GM23338 (cell line): Measurements from ENCODE around the gene SAMD11. TPM values are rescaled to one million over a fixed set of nuclear protein-coding genes. Genes with fewer than 3 reads are reported as not detected.

Experiments used
- ATAC-seq: fragments of 200-7000 bp; cut with Tn5 transposase; 3 replicates; pipeline ENCODE4 v1.9.1; 2020
- DNase-seq: peaks from one replicate; pipeline ENCODE4 v3.0.0-alpha.2; 2015; ENCODE audit warnings: low spot score
- H2AFZ ChIP-seq: fragments of 200-600 bp; sonication (generic); 2 replicates; pipeline ENCODE4 v1.8.0; 2016; ENCODE audit warnings: antibody characterized with exemption, mild to moderate bottlenecking, moderate library complexity
- H3F3A ChIP-seq: fragments of 200-600 bp; sonication (generic); replicated peaks from 2 replicates; pipeline ENCODE4 v1.8.0; 2017; ENCODE audit warnings: antibody characterized with exemption, mixed run types, low read depth
- H3K27ac ChIP-seq: fragments of 200-600 bp; sonication (generic); 2 replicates; pipeline ENCODE4 v1.6.1; 2016; ENCODE audit warnings: low read depth
- H3K27me3 ChIP-seq: fragments of 200-600 bp; sonication (generic); 2 replicates; pipeline ENCODE4 v1.8.0; 2016; ENCODE audit warnings: mild to moderate bottlenecking, mixed run types, moderate library complexity; ENCODE audit not compliant: insufficient read depth
- H3K36me3 ChIP-seq: fragments of 200-600 bp; sonication (generic); 2 replicates; pipeline ENCODE4 v1.8.0; 2016; ENCODE audit warnings: mild to moderate bottlenecking; ENCODE audit not compliant: insufficient read depth
- H3K4me1 ChIP-seq: fragments of 200-600 bp; sonication (generic); 2 replicates; pipeline ENCODE4 v1.8.0; 2016; ENCODE audit warnings: mild to moderate bottlenecking, moderate library complexity; ENCODE audit not compliant: insufficient read depth
- H3K4me2 ChIP-seq: fragments of 200-600 bp; sonication (generic); 2 replicates; pipeline ENCODE4 v1.7.1; 2017; ENCODE audit warnings: mixed run types
- H3K4me3 ChIP-seq: fragments of 200-600 bp; sonication (generic); 2 replicates; pipeline ENCODE4 v1.6.1; 2016; ENCODE audit warnings: mixed run types
- H3K79me2 ChIP-seq: fragments of 200-600 bp; sonication (generic); replicated peaks from 2 replicates; pipeline ENCODE4 v1.8.0; 2017; ENCODE audit warnings: mild to moderate bottlenecking; ENCODE audit not compliant: insufficient read depth
- H3K9me2 ChIP-seq: fragments of 200-600 bp; sonication (generic); 2 replicates; pipeline ENCODE4 v1.8.0; 2017; ENCODE audit not compliant: insufficient read depth
- H4K20me1 ChIP-seq: fragments of 200-600 bp; sonication (generic); replicated peaks from 2 replicates; pipeline ENCODE4 v1.8.0; 2017; ENCODE audit warnings: mild to moderate bottlenecking; ENCODE audit not compliant: insufficient read depth
- H3K27ac Mint-ChIP-seq: 2 replicates; pipeline ENCODE4 v1.8.0; 2020; ENCODE audit warnings: inconsistent platforms, mild to moderate bottlenecking, moderate library complexity, mixed read lengths
- H3K27me3 Mint-ChIP-seq: 3 replicates; pipeline ENCODE4 v1.8.0; 2022; ENCODE audit warnings: low read depth, mild to moderate bottlenecking, moderate library complexity, mixed read lengths, inconsistent platforms; ENCODE audit not compliant: insufficient read depth, poor library complexity
- H3K36me3 Mint-ChIP-seq: 3 replicates; pipeline ENCODE4 v1.8.0; 2021; ENCODE audit warnings: low read depth, mild to moderate bottlenecking, inconsistent platforms, moderate library complexity, mixed read lengths
- H3K4me1 Mint-ChIP-seq: 3 replicates; pipeline ENCODE4 v1.8.0; 2020; ENCODE audit warnings: mild to moderate bottlenecking, inconsistent platforms, mixed read lengths
- H3K4me3 Mint-ChIP-seq: 3 replicates; pipeline ENCODE4 v1.8.0; 2021; ENCODE audit warnings: moderate library complexity, mild to moderate bottlenecking, inconsistent platforms, mixed read lengths
- H3K9me3 Mint-ChIP-seq: 3 replicates; pipeline ENCODE4 v1.8.0; 2020; ENCODE audit warnings: moderate library complexity, mild to moderate bottlenecking, inconsistent platforms, mixed read lengths
- EZH2 ChIP-seq: fragments of 200-600 bp; sonication (generic); IDR thresholded peaks from one replicate; pipeline ENCODE4 v1.8.0; 2017; ENCODE audit warnings: antibody characterized with exemption, mild to moderate bottlenecking, low read depth; ENCODE audit not compliant: unreplicated experiment
- JUNB ChIP-seq: IDR thresholded peaks from one replicate; pipeline ENCODE4 v1.6.1; 2016; ENCODE audit warnings: antibody characterized with exemption; ENCODE audit not compliant: unreplicated experiment
- NANOG ChIP-seq: IDR thresholded peaks from 2 replicates; pipeline ENCODE4 v1.6.1; 2016; ENCODE audit warnings: antibody characterized with exemption, borderline replicate concordance
- POLR2AphosphoS5 ChIP-seq: IDR thresholded peaks from 2 replicates; pipeline ENCODE4 v1.6.1; 2016; ENCODE audit warnings: antibody characterized with exemption, low read depth
- STAT1 ChIP-seq: IDR thresholded peaks from one replicate; pipeline ENCODE4 v1.6.1; 2016; ENCODE audit warnings: antibody characterized with exemption; ENCODE audit not compliant: unreplicated experiment
- polyA plus RNA-seq: library from polyadenylated mRNA; unstranded; fragments of >200 nt; fragmentation: Nextera tagmentation; extraction: Ambion mirVana; gene quantifications from 2 replicates; pipeline ENCODE4 v1.2.1, GENCODE V29; 2016
- total RNA-seq: library from RNA; depleted of rRNA; stranded (reverse); fragments of >200 nt; shearing (Covaris generic); gene quantifications from 2 replicates; pipeline ENCODE4 v1.2.3, GENCODE V29; 2014
- TF ChIP-seq, protein P1 (sequence below), 2 experiments: fragments of 200-600 bp in 1 of 2; sonication (generic) in 1 of 2; conservative IDR thresholded peaks; 2 replicates each; pipeline versions ENCODE4 v1.5.1 to v1.6.1; 2016 to 2017; ENCODE audit warnings: antibody characterized with exemption in 2 of 2, low read depth in 2 of 2, mild to moderate bottlenecking in 2 of 2, moderate library complexity in 1 of 2
- TF ChIP-seq, protein P2 (sequence below): IDR thresholded peaks from one replicate; pipeline ENCODE4 v1.6.1; 2018; ENCODE audit warnings: antibody characterized with exemption; ENCODE audit not compliant: unreplicated experiment

Gene SAMD11
- total and polyA plus RNA-seq, 2 experiments from 2014 or later, result 0.14 to 0.40 TPM

DNA sequence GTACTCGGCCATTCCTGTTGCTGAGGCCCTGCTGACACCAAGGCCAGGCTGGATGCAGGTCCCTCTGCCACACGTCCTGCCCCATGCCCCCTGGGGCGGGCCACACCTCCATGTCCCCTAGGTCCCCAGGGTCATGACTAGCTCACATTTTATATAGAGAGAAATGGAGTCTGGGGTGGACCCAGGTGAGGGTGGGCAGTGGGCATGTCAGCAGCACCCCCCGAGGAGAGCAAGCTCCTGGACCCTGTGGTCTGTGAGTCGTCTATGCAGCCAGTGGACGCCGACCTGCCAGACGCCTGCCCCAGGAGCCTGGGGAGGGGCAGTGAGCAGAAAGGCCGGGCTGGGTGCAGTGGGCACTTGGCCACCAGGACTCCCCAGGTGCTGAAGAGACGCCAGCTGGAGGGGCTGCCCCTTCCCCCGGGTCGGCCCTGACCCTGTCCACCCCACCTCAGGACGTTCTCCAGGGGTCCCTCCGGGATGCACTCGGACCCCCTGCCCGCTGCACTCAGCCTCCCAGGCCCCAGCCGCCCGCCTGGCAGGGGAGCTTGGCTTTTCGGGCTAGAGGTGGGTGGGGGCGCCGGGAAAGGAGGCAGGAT lies 15.9 kb downstream of the SAMD11 start:
- no peaks in the 10 kb centered on the region for H3K36me3 Mint-ChIP-seq
- ATAC-seq (no peak), DNase-seq (no peak)
- peaks cover 16% of the 10 kb centered on the region for H3K4me1 Mint-ChIP-seq
- H3K4me3 ChIP-seq, result peak overlapping the region; percentile 55; the same call in 1 of the 2 replicates
- H3K9me3 Mint-ChIP-seq, result no peaks in the 10 kb centered on the region; the same call in 2 of the 3 replicates
- no peaks in the 10 kb centered on the region for H3F3A ChIP-seq
- H4K20me1 ChIP-seq, result no peaks in the 10 kb centered on the region; the same call in 1 of the 2 replicates
- no peak for TF ChIP-seq STAT1
- TF ChIP-seq, protein P1, sequence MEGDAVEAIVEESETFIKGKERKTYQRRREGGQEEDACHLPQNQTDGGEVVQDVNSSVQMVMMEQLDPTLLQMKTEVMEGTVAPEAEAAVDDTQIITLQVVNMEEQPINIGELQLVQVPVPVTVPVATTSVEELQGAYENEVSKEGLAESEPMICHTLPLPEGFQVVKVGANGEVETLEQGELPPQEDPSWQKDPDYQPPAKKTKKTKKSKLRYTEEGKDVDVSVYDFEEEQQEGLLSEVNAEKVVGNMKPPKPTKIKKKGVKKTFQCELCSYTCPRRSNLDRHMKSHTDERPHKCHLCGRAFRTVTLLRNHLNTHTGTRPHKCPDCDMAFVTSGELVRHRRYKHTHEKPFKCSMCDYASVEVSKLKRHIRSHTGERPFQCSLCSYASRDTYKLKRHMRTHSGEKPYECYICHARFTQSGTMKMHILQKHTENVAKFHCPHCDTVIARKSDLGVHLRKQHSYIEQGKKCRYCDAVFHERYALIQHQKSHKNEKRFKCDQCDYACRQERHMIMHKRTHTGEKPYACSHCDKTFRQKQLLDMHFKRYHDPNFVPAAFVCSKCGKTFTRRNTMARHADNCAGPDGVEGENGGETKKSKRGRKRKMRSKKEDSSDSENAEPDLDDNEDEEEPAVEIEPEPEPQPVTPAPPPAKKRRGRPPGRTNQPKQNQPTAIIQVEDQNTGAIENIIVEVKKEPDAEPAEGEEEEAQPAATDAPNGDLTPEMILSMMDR (conservative IDR thresholded peaks at IDR 0.05; ENCODE audit: low read depth in 2 of 2), result no peak
- TF ChIP-seq EZH2, result no peak
- TF ChIP-seq, protein P2, sequence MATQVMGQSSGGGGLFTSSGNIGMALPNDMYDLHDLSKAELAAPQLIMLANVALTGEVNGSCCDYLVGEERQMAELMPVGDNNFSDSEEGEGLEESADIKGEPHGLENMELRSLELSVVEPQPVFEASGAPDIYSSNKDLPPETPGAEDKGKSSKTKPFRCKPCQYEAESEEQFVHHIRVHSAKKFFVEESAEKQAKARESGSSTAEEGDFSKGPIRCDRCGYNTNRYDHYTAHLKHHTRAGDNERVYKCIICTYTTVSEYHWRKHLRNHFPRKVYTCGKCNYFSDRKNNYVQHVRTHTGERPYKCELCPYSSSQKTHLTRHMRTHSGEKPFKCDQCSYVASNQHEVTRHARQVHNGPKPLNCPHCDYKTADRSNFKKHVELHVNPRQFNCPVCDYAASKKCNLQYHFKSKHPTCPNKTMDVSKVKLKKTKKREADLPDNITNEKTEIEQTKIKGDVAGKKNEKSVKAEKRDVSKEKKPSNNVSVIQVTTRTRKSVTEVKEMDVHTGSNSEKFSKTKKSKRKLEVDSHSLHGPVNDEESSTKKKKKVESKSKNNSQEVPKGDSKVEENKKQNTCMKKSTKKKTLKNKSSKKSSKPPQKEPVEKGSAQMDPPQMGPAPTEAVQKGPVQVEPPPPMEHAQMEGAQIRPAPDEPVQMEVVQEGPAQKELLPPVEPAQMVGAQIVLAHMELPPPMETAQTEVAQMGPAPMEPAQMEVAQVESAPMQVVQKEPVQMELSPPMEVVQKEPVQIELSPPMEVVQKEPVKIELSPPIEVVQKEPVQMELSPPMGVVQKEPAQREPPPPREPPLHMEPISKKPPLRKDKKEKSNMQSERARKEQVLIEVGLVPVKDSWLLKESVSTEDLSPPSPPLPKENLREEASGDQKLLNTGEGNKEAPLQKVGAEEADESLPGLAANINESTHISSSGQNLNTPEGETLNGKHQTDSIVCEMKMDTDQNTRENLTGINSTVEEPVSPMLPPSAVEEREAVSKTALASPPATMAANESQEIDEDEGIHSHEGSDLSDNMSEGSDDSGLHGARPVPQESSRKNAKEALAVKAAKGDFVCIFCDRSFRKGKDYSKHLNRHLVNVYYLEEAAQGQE, result no peak
- TF ChIP-seq JUNB, result no peak
- no peak for TF ChIP-seq POLR2AphosphoS5
- TF ChIP-seq NANOG, result no peak
- peak overlapping the region; percentile 30; the same call in 2 of the 3 replicates for H3K4me3 Mint-ChIP-seq
- H3K4me2 ChIP-seq, result peak overlapping the region; percentile 70; the same call in 1 of the 2 replicates
- no peak overlapping the region for H3K27ac ChIP-seq
- no peaks in the 10 kb centered on the region for H3K79me2 ChIP-seq
- peaks cover 5% of the 10 kb centered on the region; the same call in 1 of the 2 replicates for H3K4me1 ChIP-seq
- no peaks in the 10 kb centered on the region for H3K36me3 ChIP-seq
- H3K27me3 ChIP-seq, result peaks cover 94% of the 10 kb centered on the region
- H3K27me3 Mint-ChIP-seq, result peaks cover 68% of the 10 kb centered on the region
- H2AFZ ChIP-seq, result no peak overlapping the region
- H3K9me2 ChIP-seq, result no peaks in the 10 kb centered on the region
- no peak overlapping the region for H3K27ac Mint-ChIP-seq
